HUDEP-2 (cell line): ENCODE results near the gene BMPR1B.
"Not testable (repeated sequence)": the region's sequence is repeated elsewhere in the genome, so short reads cannot be mapped to it uniquely, and the experiment has no call there.

Experiments used
- DNase-seq, 76 experiments: peaks; one replicate each; lab custom pipeline; 2025; ENCODE audit not compliant: unreplicated experiment in 76 of 76; lab: John Stamatoyannopoulos, UW

BMPR1B gene

GRCh38 chr4:94831607-94832006, 73.9 kb downstream of the BMPR1B start:
- DNase-seq = no peak

GRCh38 chr4:94832329-94832728, 74.6 kb downstream of the BMPR1B start:
- DNase-seq = not testable (repeated sequence)

- no peak for DNase-seq
Observed at GRCh38 chr4:94833394-94833793, 75.6 kb downstream of the BMPR1B start.

- DNase-seq = no peak
Observed at GRCh38 chr4:94834501-94834900, 76.7 kb downstream of the BMPR1B start.

- DNase-seq = not testable (repeated sequence)
Observed at GRCh38 chr4:94841166-94841863, 83.6 kb downstream of the BMPR1B start.

- no peak for DNase-seq
Observed at GRCh38 chr4:94841864-94842221, 84.1 kb downstream of the BMPR1B start.

GRCh38 chr4:94843216-94843615, 85.5 kb downstream of the BMPR1B start:
- no peak for DNase-seq

GRCh38 chr4:94848326-94848725, 90.6 kb downstream of the BMPR1B start:
- no peak for DNase-seq

- DNase-seq = no peak
Observed at GRCh38 chr4:94849901-94850300, 92.1 kb downstream of the BMPR1B start.

GRCh38 chr4:94852616-94853015, 94.9 kb downstream of the BMPR1B start:
- no peak for DNase-seq

- DNase-seq = no peak
Observed at GRCh38 chr4:94856030-94856429, 98.3 kb downstream of the BMPR1B start.

GRCh38 chr4:94870146-94870545, 112.4 kb downstream of the BMPR1B start:
- no peak for DNase-seq

GRCh38 chr4:94871644-94872305, 114.0 kb downstream of the BMPR1B start:
- DNase-seq = no peak

GRCh38 chr4:94877973-94878372, 120.2 kb downstream of the BMPR1B start:
- DNase-seq = no peak

GRCh38 chr4:94880956-94881355, 123.2 kb downstream of the BMPR1B start:
- no peak for DNase-seq

GRCh38 chr4:94882756-94883155, 125.0 kb downstream of the BMPR1B start:
- no peak for DNase-seq

- no peak for DNase-seq
Observed at GRCh38 chr4:94887027-94887426, 129.3 kb downstream of the BMPR1B start.

- DNase-seq = no peak
Observed at GRCh38 chr4:94889523-94889922, 131.8 kb downstream of the BMPR1B start.

- DNase-seq = no peak
Observed at GRCh38 chr4:94889946-94890345, 132.2 kb downstream of the BMPR1B start.

- no peak for DNase-seq
Observed at GRCh38 chr4:94890579-94890978, 132.8 kb downstream of the BMPR1B start.

- DNase-seq = no peak
Observed at GRCh38 chr4:94892051-94892450, 134.3 kb downstream of the BMPR1B start.

GRCh38 chr4:94895081-94895480, 137.3 kb downstream of the BMPR1B start:
- no peak for DNase-seq
